ENCODE results near the gene ABLIM1. TPM values are rescaled to one million over a fixed set of nuclear protein-coding genes. Genes with fewer than 3 reads are reported as not detected.

The ABLIM1 gene
- total RNA-seq, 1 experiment from 2014 or later = 89.4 TPM

DNA sequence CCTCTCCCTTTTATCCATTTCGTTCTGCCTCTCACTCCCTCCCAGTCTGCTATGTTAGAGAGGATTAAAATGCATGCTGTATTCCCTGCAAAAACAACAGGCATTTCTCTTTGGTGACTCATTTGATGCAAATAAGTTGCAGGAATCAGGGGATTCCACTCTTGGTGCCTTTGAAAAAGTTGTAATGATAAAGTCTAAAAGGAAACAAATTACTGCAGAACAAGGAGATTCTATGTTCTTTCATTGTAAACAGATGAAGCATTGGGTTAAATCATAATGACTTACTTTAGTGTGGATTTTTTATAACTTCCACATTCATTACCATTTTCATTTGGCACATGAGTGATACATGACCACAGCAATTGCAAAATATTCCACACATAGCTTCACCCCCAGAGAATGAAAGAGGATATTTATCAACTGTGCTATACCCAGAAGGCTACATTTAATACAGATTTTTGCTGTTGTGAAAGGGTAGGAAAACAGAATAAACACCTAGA, 33.4 kb upstream of the ABLIM1 start:
- BruUV-seq (replicated peaks) = no TSS peak
- intact Hi-C loops (cut with micrococcal nuclease; ENCODE audit: unreplicated experiment) = no loop called here
- peaks cover 28% of the 10 kb centered on the region for H3K4me1 Mint-ChIP-seq (ENCODE audit: low read depth, unreplicated experiment)

DNA sequence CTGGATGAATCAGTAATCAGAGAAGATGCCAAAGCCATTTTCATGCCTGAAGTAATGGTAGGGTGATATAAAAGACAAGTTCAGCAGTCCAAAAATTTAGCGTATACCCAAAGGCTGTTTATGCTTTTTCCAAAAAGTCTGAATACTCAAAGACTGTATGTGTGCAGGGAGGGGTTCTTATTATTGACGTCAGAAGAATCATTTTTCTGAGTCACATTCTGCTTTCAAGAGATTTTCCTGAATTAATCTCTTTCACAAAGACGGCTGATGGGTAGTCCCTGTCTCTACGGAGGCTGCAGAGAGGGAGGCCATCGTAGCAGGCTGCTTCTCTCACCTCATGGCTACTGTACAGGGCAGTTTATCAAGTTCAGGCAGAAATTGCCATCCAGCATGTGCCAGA, 30.7 kb upstream of the ABLIM1 start:
- intact Hi-C loops (cut with micrococcal nuclease; ENCODE audit: unreplicated experiment) = no loop called here
- Mint-ChIP-seq H3K9me3 (ENCODE audit: low read depth, unreplicated experiment) (no peaks in the 10 kb centered on the region), H3K27me3 (ENCODE audit: unreplicated experiment) (no peaks in the 10 kb centered on the region), H3K27ac (ENCODE audit: unreplicated experiment) (no peak overlapping the region), H3K36me3 (ENCODE audit: insufficient read depth, unreplicated experiment) (peaks cover 6% of the 10 kb centered on the region), H3K4me1 (ENCODE audit: low read depth, unreplicated experiment) (peaks cover 50% of the 10 kb centered on the region), H3K4me3 (ENCODE audit: low read depth, unreplicated experiment) (no peak overlapping the region)
- no TSS peak for BruUV-seq (replicated peaks)
- CTCF ChIA-PET = no interaction called here
- TF ChIP-seq, protein P1, sequence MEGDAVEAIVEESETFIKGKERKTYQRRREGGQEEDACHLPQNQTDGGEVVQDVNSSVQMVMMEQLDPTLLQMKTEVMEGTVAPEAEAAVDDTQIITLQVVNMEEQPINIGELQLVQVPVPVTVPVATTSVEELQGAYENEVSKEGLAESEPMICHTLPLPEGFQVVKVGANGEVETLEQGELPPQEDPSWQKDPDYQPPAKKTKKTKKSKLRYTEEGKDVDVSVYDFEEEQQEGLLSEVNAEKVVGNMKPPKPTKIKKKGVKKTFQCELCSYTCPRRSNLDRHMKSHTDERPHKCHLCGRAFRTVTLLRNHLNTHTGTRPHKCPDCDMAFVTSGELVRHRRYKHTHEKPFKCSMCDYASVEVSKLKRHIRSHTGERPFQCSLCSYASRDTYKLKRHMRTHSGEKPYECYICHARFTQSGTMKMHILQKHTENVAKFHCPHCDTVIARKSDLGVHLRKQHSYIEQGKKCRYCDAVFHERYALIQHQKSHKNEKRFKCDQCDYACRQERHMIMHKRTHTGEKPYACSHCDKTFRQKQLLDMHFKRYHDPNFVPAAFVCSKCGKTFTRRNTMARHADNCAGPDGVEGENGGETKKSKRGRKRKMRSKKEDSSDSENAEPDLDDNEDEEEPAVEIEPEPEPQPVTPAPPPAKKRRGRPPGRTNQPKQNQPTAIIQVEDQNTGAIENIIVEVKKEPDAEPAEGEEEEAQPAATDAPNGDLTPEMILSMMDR (IDR thresholded peaks at IDR 0.05; ENCODE audit: unreplicated experiment) = no peak
- DNase-seq = no peak

More for the DNA sequence above, 33.4 kb upstream of the ABLIM1 start:
- Mint-ChIP-seq H3K4me3 (ENCODE audit: low read depth, unreplicated experiment) (no peak overlapping the region), H3K9me3 (ENCODE audit: low read depth, unreplicated experiment) (no peaks in the 10 kb centered on the region), H3K27me3 (ENCODE audit: unreplicated experiment) (no peaks in the 10 kb centered on the region), H3K27ac (ENCODE audit: unreplicated experiment) (peak overlapping the region; percentile 36), H3K36me3 (ENCODE audit: insufficient read depth, unreplicated experiment) (no peaks in the 10 kb centered on the region)
- CTCF ChIA-PET = interaction anchor here (0.6 to 1.0 kb wide), 2 partner anchors 56 to 167 kb away, joined by 3 read pairs; no protein-coding TSS in a partner anchor
- TF ChIP-seq, protein P1 (IDR thresholded peaks at IDR 0.05; ENCODE audit: unreplicated experiment) = no peak
- DNase-seq = no peak

DNA sequence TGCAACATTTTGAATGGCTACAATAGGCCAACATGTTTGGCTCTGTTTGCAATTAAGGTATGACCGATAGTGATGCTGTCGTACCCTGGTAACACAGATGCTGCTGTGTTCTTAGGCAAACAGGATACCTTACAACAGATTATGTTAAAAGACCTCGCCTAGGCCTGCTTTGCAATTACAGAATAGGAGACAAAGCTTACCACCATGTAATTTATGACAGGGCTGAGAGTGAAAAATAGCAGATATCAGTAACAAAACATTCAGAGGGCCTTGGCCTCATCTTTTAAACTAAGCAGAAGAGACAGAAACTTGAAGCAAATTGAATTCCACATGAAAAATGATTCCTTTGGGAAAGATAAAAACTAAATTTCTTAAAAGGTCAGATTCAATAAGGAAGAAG, 29.4 kb upstream of the ABLIM1 start:
- CTCF ChIA-PET = no interaction called here
- Mint-ChIP-seq H3K27me3 (ENCODE audit: unreplicated experiment) (no peaks in the 10 kb centered on the region), H3K4me1 (ENCODE audit: low read depth, unreplicated experiment) (peaks cover 63% of the 10 kb centered on the region), H3K9me3 (ENCODE audit: low read depth, unreplicated experiment) (no peaks in the 10 kb centered on the region), H3K4me3 (ENCODE audit: low read depth, unreplicated experiment) (no peak overlapping the region), H3K36me3 (ENCODE audit: insufficient read depth, unreplicated experiment) (peaks cover 6% of the 10 kb centered on the region), H3K27ac (ENCODE audit: unreplicated experiment) (no peak overlapping the region)
- intact Hi-C loops (cut with micrococcal nuclease; ENCODE audit: unreplicated experiment) = no loop called here
- DNase-seq = no peak
- BruUV-seq (replicated peaks) = no TSS peak
- TF ChIP-seq, protein P1 (IDR thresholded peaks at IDR 0.05; ENCODE audit: unreplicated experiment) = no peak

DNA sequence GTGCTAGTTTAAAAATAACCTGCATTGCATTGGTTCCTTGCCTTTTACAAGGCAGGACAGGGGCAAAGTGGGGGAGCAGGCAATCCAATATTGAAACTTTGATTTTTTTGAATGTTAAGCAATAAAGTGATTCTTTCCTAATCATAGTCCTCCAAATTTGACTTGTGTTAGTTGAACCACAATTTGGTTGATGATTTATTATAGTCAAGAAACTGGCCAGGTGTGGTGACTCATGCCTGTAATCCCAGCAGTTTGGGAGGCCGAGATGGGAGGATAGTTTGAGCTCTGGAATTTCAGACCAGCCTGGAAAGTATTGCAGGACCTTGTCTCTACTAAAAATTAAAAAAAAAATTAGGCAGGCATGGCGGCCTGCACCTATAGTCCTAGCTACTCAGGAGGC, 27.9 kb upstream of the ABLIM1 start:
- peak overlapping the region; percentile 86 for H3K27ac Mint-ChIP-seq (ENCODE audit: unreplicated experiment)
- intact Hi-C loops (cut with micrococcal nuclease; ENCODE audit: unreplicated experiment) = no loop called here
- peaks cover 6% of the 10 kb centered on the region for H3K36me3 Mint-ChIP-seq (ENCODE audit: insufficient read depth, unreplicated experiment)
- H3K9me3 Mint-ChIP-seq (ENCODE audit: low read depth, unreplicated experiment) = no peaks in the 10 kb centered on the region
- peaks cover 58% of the 10 kb centered on the region for H3K4me1 Mint-ChIP-seq (ENCODE audit: low read depth, unreplicated experiment)
- BruUV-seq (replicated peaks) = no TSS peak
- CTCF ChIA-PET = interaction anchor here (0.8 to 1.2 kb wide), 2 partner anchors 51 to 73 kb away, joined by 3 read pairs; no protein-coding TSS in a partner anchor
- TF ChIP-seq, protein P1 (IDR thresholded peaks at IDR 0.05; ENCODE audit: unreplicated experiment) = no peak
- no peak overlapping the region for H3K4me3 Mint-ChIP-seq (ENCODE audit: low read depth, unreplicated experiment)
- H3K27me3 Mint-ChIP-seq (ENCODE audit: unreplicated experiment) = no peaks in the 10 kb centered on the region
- no peak for DNase-seq
